Uterus (tissue), 4 donors: Measurements from ENCODE around the gene EYA3. TPM values are rescaled to one million over a fixed set of nuclear protein-coding genes. Genes with fewer than 3 reads are reported as not detected.

Source experiments
- DNase-seq, 2 donors: peaks; one replicate each; pipeline ENCODE4 v3.0.0-alpha.2; 2019 to 2020
- H3K27ac ChIP-seq, 2 donors: fragments of 200-600 bp; sonication (generic); 1 replicate in 1 of 2; 2 replicates in 1 of 2; pipeline ENCODE4 v1.5.1; 2016 to 2018
- H3K27me3 ChIP-seq, 2 donors: fragments of 200-600 bp; sonication (generic); one replicate each; pipeline ENCODE4 v1.5.1; 2018 to 2019; ENCODE audit warnings: control low read depth in 1 of 2
- H3K36me3 ChIP-seq, 2 donors: fragments of 200-600 bp; sonication (generic); one replicate each; pipeline ENCODE4 v1.5.1; 2019; ENCODE audit warnings: control low read depth in 1 of 2
- H3K4me1 ChIP-seq, 2 donors: fragments of 200-600 bp; sonication (generic); one replicate each; pipeline ENCODE4 v1.5.1; 2018 to 2019; ENCODE audit warnings: control low read depth in 1 of 2
- H3K4me3 ChIP-seq, 2 donors: fragments of 200-600 bp; sonication (generic); 1 replicate in 1 of 2; 2 replicates in 1 of 2; pipeline ENCODE4 v1.5.1; 2018 to 2019; ENCODE audit warnings: mild to moderate bottlenecking in 1 of 2
- H3K9me3 ChIP-seq, 2 donors: fragments of 200-600 bp; sonication (generic); one replicate each; pipeline ENCODE4 v1.5.1; 2019; ENCODE audit warnings: control low read depth in 1 of 2
- POLR2A ChIP-seq, 2 donors: fragments of 450-650 bp; IDR thresholded peaks; one replicate each; pipeline ENCODE4 v1.6.1; 2016; ENCODE audit warnings: antibody characterized with exemption in 2 of 2, mild to moderate bottlenecking in 1 of 2, moderate library complexity in 1 of 2
- intact Hi-C: fragments of 100-400 bp; cut with DNase I; formaldehyde crosslinking; loops from one replicate; pipeline ENCODE4 v1.15.1; 2023; ENCODE audit warnings: low total_unique reads
- small RNA-seq: library from RNA; depleted of rRNA; stranded (forward); fragments of <200 nt; gene quantifications from one replicate; pipeline ENCODE3, GENCODE V24; 2016
- total RNA-seq, 4 donors: library from RNA; depleted of rRNA in 3 of 4; stranded (reverse); fragments of >200 nt in 3 of 4; gene quantifications; one replicate each; pipeline versions ENCODE4 v1.1.0 to v1.2.4, GENCODE V29; 2014 to 2023
- TF ChIP-seq, protein P1 (sequence below), 4 experiments: fragments of 200-600 bp in 2 of 4; fragments of 450-650 bp in 2 of 4; sonication (generic) in 2 of 4; IDR thresholded peaks; one replicate each; pipeline ENCODE4 v1.5.1; 2016 to 2019; ENCODE audit warnings: antibody characterized with exemption in 4 of 4, mild to moderate bottlenecking in 2 of 4, moderate library complexity in 1 of 4
- donor health status: DM: yes; HTN: yes; CAD: no.

EYA3 gene
- total RNA-seq, 4 donors from 2014 or later: 7.2 to 30.4 (median 13.1) TPM

DNA sequence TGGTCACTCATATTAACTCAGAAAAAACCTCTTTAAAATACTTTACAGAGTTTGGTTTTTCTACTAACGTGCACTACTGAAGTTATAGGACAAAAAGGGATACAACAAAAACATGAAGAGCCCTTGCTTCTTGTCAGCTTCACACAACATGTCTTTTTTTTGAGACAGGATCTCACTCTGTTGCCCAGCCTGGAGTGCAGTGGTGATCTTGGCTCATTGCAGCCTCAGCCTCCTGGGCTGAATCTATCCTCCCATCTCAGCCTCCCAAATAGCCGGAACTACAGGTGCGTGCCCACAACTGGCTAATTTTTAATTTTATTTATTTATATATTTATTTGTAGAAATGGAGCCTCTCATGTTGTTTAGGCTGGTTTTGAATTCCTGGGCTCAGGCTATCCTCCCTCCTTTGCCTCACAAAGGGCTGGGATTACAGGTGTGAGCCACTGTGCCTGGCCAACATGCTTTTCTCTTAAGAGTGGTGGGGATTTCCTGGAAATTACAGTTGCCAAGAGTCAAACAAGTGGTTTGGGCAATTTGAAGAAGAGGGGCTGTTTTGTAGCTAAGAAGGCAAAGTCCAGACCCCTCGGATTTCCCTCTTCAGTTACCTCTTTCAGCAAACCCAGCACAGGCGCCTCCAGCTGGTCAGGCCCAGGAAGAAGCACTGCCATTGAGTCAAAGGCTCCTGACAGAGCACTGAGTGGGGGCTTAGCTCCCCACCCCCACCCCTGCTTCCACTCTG lies 160.0 kb downstream of the EYA3 start:
- no peaks in the 10 kb centered on the region for H3K27me3 ChIP-seq
- H3K27ac ChIP-seq: no peak overlapping the region
- intact Hi-C loops: no loop called here
- H3K9me3 ChIP-seq: no peaks in the 10 kb centered on the region
- H3K36me3 ChIP-seq: no peaks in the 10 kb centered on the region
- DNase-seq: no peak
- H3K4me1 ChIP-seq: no peaks in the 10 kb centered on the region
- no peak overlapping the region for H3K4me3 ChIP-seq
- no peak for TF ChIP-seq POLR2A (IDR thresholded peaks at IDR 0.05)
- TF ChIP-seq, protein P1, sequence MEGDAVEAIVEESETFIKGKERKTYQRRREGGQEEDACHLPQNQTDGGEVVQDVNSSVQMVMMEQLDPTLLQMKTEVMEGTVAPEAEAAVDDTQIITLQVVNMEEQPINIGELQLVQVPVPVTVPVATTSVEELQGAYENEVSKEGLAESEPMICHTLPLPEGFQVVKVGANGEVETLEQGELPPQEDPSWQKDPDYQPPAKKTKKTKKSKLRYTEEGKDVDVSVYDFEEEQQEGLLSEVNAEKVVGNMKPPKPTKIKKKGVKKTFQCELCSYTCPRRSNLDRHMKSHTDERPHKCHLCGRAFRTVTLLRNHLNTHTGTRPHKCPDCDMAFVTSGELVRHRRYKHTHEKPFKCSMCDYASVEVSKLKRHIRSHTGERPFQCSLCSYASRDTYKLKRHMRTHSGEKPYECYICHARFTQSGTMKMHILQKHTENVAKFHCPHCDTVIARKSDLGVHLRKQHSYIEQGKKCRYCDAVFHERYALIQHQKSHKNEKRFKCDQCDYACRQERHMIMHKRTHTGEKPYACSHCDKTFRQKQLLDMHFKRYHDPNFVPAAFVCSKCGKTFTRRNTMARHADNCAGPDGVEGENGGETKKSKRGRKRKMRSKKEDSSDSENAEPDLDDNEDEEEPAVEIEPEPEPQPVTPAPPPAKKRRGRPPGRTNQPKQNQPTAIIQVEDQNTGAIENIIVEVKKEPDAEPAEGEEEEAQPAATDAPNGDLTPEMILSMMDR (IDR thresholded peaks at IDR 0.05): no peak

DNA sequence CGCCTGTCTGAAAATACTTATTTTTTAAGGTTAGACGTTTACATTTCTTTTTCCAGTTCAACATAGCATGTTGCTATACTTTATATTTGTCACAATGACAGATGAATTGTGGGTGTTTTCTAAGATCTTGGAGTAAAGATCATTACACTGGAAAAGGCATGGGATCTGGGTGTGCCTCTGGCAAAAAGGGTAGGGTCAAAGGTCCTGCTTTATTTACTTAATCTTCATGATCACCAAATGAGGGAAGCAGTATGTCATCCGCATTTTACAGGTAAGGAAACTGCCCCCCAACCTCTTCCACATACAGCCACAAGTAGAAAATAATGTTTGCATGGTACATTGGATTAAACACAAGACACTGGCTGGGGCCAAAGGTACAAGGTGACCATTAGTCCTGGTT lies 166.1 kb downstream of the EYA3 start:
- TF ChIP-seq, protein P1 (IDR thresholded peaks at IDR 0.05): no peak
- TF ChIP-seq POLR2A (IDR thresholded peaks at IDR 0.05): no peak
- H3K36me3 ChIP-seq: no peaks in the 10 kb centered on the region
- no peak overlapping the region for H3K27ac ChIP-seq
- DNase-seq: no peak
- no peak overlapping the region for H3K4me3 ChIP-seq
- intact Hi-C loops: no loop called here
- H3K9me3 ChIP-seq: no peaks in the 10 kb centered on the region
- no peaks in the 10 kb centered on the region for H3K4me1 ChIP-seq
- H3K27me3 ChIP-seq: no peaks in the 10 kb centered on the region

Small RNA genes lying within 50 kb of the gene (small RNA-seq; reads per million reads assigned to genes)
- gene RN7SL559P: not detected

Other genes starting within 250 kb of the EYA3 start
- 10 to 100 TPM in 2 of 4 donors, 1 to 10 TPM in 2; 5.1 to 28.9 (median 15.8) TPM for gene THEMIS2, start 216.1 kb downstream of the EYA3 start, total RNA-seq
- 10 to 100 TPM in 3 of 4 donors, 1 to 10 TPM in 1; 5.6 to 50.9 (median 34.1) TPM for gene RPA2, start 174.0 kb downstream of the EYA3 start, total RNA-seq
- gene SMPDL3B, start 153.6 kb downstream of the EYA3 start, total RNA-seq: 1 to 10 TPM in 1 of 4 donors, not detected in 3; 6.6 TPM
- gene XKR8, start 128.6 kb downstream of the EYA3 start, total RNA-seq: 1 to 10 TPM in 3 of 4 donors, not detected in 1; 2.8 to 8.2 (median 5.0) TPM
- gene PTAFR, start 88.1 kb upstream of the EYA3 start, total RNA-seq: 1 to 10 TPM in 3 of 4 donors, under 1 TPM in 1; under 0.01 to 7.1 (median 1.9) TPM
- 10 to 100 TPM; 24.3 to 90.9 (median 56.2) TPM for gene DNAJC8, start 144.4 kb upstream of the EYA3 start, total RNA-seq
- gene ATP5IF1, start 147.5 kb upstream of the EYA3 start, total RNA-seq: 100 to 1,000 TPM in 1 of 4 donors, 10 to 100 TPM in 3; 57.1 to 103 (median 82.2) TPM
- 10 to 100 TPM in 1 of 4 donors, 1 to 10 TPM in 3; 4.9 to 15.9 (median 7.9) TPM for gene SESN2, start 170.9 kb upstream of the EYA3 start, total RNA-seq
- gene MED18, start 240.4 kb upstream of the EYA3 start, total RNA-seq: 10 to 100 TPM in 3 of 4 donors, 1 to 10 TPM in 1; 5.0 to 48.2 (median 17.5) TPM